ENCODE measurements around the gene PARVA.
"Not testable (repeated sequence)": the region's sequence is repeated elsewhere in the genome, so short reads cannot be mapped to it uniquely, and the experiment has no call there.

Gene PARVA

GRCh38 chr11:12358302-12359188 is 18.8 kb upstream of the PARVA start:
- Histone ChIP-seq H3K27ac (no peak overlapping the region), H3K4me1 (ENCODE audit: control insufficient read depth in 1 of 2, insufficient read depth in 1 of 2, low read depth in 1 of 2, low read length in 1 of 2) (no peaks in the 10 kb centered on the region), H3K9me3 (no peaks in the 10 kb centered on the region), H3K27me3 (peaks cover 33% of the 10 kb centered on the region), H3K36me3 (no peaks in the 10 kb centered on the region), H3K4me3 (ENCODE audit: low read depth in 1 of 2, low read length in 1 of 2) (no peak overlapping the region)
- no peak for TF ChIP-seq CTCF (IDR thresholded peaks at IDR 0.05)

GRCh38 chr11:12359761-12360160 is 17.6 kb upstream of the PARVA start:
- Histone ChIP-seq H3K4me3 (ENCODE audit: low read depth in 1 of 2, low read length in 1 of 2) (no peak overlapping the region), H3K27ac (no peak overlapping the region), H3K36me3 (no peaks in the 10 kb centered on the region), H3K27me3 (peaks cover 38% of the 10 kb centered on the region), H3K4me1 (ENCODE audit: control insufficient read depth in 1 of 2, insufficient read depth in 1 of 2, low read depth in 1 of 2, low read length in 1 of 2) (no peaks in the 10 kb centered on the region), H3K9me3 (no peaks in the 10 kb centered on the region)
- TF ChIP-seq CTCF (IDR thresholded peaks at IDR 0.05): no peak

GRCh38 chr11:12361682-12362081 is 15.7 kb upstream of the PARVA start:
- no peak overlapping the region for H3K4me3 ChIP-seq (ENCODE audit: low read depth in 1 of 2, low read length in 1 of 2)
- H3K36me3 ChIP-seq: no peaks in the 10 kb centered on the region
- no peaks in the 10 kb centered on the region for H3K4me1 ChIP-seq (ENCODE audit: control insufficient read depth in 1 of 2, insufficient read depth in 1 of 2, low read depth in 1 of 2, low read length in 1 of 2)
- no peak overlapping the region for H3K27ac ChIP-seq
- no peak for TF ChIP-seq CTCF (IDR thresholded peaks at IDR 0.05)
- H3K27me3 ChIP-seq: peaks cover 30% of the 10 kb centered on the region
- no peaks in the 10 kb centered on the region for H3K9me3 ChIP-seq

- TF ChIP-seq CTCF (IDR thresholded peaks at IDR 0.05): no peak
- H3K4me1 ChIP-seq (ENCODE audit: control insufficient read depth in 1 of 2, insufficient read depth in 1 of 2, low read depth in 1 of 2, low read length in 1 of 2): no peaks in the 10 kb centered on the region
- H3K27me3 ChIP-seq: peaks cover 30% of the 10 kb centered on the region
- no peaks in the 10 kb centered on the region for H3K36me3 ChIP-seq
- no peak overlapping the region for H3K27ac ChIP-seq
- no peaks in the 10 kb centered on the region for H3K9me3 ChIP-seq
- no peak overlapping the region for H3K4me3 ChIP-seq (ENCODE audit: low read depth in 1 of 2, low read length in 1 of 2)
Observed at GRCh38 chr11:12362857-12363256, 14.5 kb upstream of the PARVA start.

GRCh38 chr11:12363373-12363772 is 14.0 kb upstream of the PARVA start:
- no peaks in the 10 kb centered on the region for H3K36me3 ChIP-seq
- TF ChIP-seq CTCF (IDR thresholded peaks at IDR 0.05): no peak
- H3K27ac ChIP-seq: no peak overlapping the region
- no peaks in the 10 kb centered on the region for H3K9me3 ChIP-seq
- no peak overlapping the region for H3K4me3 ChIP-seq (ENCODE audit: low read depth in 1 of 2, low read length in 1 of 2)
- no peaks in the 10 kb centered on the region for H3K4me1 ChIP-seq (ENCODE audit: control insufficient read depth in 1 of 2, insufficient read depth in 1 of 2, low read depth in 1 of 2, low read length in 1 of 2)
- H3K27me3 ChIP-seq: peaks cover 27% of the 10 kb centered on the region

GRCh38 chr11:12365965-12366575 is 11.3 kb upstream of the PARVA start:
- H3K4me3 ChIP-seq (ENCODE audit: low read depth in 1 of 2, low read length in 1 of 2); H3K36me3 ChIP-seq; H3K27ac ChIP-seq; H3K4me1 ChIP-seq (ENCODE audit: control insufficient read depth in 1 of 2, insufficient read depth in 1 of 2, low read depth in 1 of 2, low read length in 1 of 2); H3K9me3 ChIP-seq: not testable (repeated sequence)
- H3K27me3 ChIP-seq: peaks cover 21% of the 10 kb centered on the region

- H3K4me1 ChIP-seq (ENCODE audit: control insufficient read depth in 1 of 2, insufficient read depth in 1 of 2, low read depth in 1 of 2, low read length in 1 of 2); H3K27ac ChIP-seq; H3K9me3 ChIP-seq; H3K36me3 ChIP-seq; H3K4me3 ChIP-seq (ENCODE audit: low read depth in 1 of 2, low read length in 1 of 2): not testable (repeated sequence)
- peaks cover 11% of the 10 kb centered on the region for H3K27me3 ChIP-seq
Observed at GRCh38 chr11:12367057-12367456, 10.3 kb upstream of the PARVA start.
